ENCODE data around the gene TMPRSS5. TPM values are rescaled to one million over a fixed set of nuclear protein-coding genes. Genes with fewer than 3 reads are reported as not detected.

TMPRSS5 gene
- total and polyA plus RNA-seq, 10 donors, result 0.42 to 1.7 (median 0.71) TPM

DNA sequence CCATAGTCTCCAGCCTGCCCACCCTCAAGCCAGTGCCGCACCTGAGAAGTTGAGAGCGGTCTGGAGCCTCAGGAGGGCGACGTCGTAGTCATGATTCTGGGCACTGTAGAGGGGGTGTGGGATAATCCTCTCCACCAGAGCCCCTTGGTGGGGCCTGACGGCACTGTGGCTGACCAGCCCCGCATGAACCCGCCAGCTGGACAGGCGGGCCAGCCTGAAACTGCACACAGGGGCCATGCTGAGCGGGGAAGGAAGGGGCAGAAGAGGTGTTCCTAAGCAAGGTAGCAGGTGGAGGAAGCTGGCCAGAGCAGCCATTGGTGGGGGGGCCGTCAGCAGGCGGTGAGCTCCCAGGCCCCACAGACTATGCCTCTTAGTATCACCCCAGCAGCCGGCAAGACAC lies 13.1 kb downstream of the TMPRSS5 start:
- no peaks in the 10 kb centered on the region for H3K4me1 ChIP-seq
- no peak overlapping the region for H3K4me3 ChIP-seq
- no peak overlapping the region for H3K27ac ChIP-seq
- no peaks in the 10 kb centered on the region for H3K27me3 ChIP-seq (replicated peaks in 1 of 7)
- TF ChIP-seq POLR2A (IDR thresholded peaks at IDR 0.05) (no peak), POLR2AphosphoS5 (IDR thresholded peaks at IDR 0.05) (no peak)
- TF ChIP-seq, protein P1, sequence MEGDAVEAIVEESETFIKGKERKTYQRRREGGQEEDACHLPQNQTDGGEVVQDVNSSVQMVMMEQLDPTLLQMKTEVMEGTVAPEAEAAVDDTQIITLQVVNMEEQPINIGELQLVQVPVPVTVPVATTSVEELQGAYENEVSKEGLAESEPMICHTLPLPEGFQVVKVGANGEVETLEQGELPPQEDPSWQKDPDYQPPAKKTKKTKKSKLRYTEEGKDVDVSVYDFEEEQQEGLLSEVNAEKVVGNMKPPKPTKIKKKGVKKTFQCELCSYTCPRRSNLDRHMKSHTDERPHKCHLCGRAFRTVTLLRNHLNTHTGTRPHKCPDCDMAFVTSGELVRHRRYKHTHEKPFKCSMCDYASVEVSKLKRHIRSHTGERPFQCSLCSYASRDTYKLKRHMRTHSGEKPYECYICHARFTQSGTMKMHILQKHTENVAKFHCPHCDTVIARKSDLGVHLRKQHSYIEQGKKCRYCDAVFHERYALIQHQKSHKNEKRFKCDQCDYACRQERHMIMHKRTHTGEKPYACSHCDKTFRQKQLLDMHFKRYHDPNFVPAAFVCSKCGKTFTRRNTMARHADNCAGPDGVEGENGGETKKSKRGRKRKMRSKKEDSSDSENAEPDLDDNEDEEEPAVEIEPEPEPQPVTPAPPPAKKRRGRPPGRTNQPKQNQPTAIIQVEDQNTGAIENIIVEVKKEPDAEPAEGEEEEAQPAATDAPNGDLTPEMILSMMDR (IDR thresholded peaks at IDR 0.05 in 8 of 11, conservative IDR thresholded peaks at IDR 0.05 in 3 of 11), result no peak
- intact Hi-C loops (cut with DNase I; ENCODE audit: low total_unique reads), result no loop called here
- H3K36me3 ChIP-seq, result peaks cover 0 to 5% (median 0%) of the 10 kb centered on the region in 6 donors
- 91 to 94% (median 92%) methylated on average over 13 of the region's 13 CpGs for WGBS, 5 donors
- no peaks in the 10 kb centered on the region for H3K9me3 ChIP-seq
- no peak for DNase-seq

DNA sequence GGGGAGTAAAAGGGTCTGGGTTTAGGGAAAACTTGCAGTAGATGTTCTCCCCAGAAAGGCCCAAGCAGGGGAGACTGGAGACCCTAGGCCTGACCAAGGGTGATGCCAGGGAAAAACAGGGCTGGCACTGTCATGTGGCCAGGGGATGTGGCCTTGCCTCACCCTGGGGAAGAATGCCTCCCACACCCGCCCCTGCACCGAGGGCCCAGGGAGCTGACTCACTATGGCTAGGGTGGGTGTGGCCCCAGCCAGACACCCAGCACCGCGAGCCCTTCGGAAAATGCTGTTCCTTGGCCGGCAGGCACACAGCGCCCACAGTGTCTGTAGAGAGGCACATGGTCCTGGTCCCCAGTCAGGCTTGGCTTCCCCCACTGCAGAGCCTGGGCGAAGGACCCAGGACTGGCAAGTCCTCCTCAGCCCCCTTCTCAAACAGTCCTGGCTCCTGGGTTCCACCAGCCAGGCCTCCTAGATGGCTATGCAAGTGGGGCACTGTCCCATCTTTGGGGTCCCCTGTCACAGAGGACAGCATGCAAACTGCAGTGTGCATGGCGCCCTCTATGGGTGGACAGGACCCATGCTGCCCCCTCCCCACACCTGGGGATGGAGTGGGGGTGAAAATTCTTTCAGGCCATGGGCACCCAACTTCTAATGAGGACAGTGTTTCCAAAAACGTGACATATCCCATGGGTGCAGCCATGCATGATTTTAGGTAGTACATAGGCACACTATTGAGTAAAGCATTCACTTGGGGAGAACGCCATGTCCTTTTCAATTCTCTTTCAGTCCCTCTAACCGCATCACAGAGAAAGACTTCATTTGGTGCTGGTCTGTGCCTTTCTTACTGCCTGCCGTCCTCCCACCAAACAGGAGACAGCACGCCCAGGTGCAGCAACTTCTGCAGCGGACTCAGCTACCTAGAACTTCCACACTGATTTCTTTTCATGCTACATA lies 15.2 kb downstream of the TMPRSS5 start:
- intact Hi-C loops (cut with DNase I; ENCODE audit: low total_unique reads), result no loop called here
- whole genome bisulfite sequencing, 5 donors, result 77 to 88% (median 80%) methylated on average over 12 to 15 of the region's 15 CpGs
- no peaks in the 10 kb centered on the region for H3K4me1 ChIP-seq
- H3K27ac ChIP-seq, result no peak overlapping the region
- H3K9me3 ChIP-seq, result no peaks in the 10 kb centered on the region
- TF ChIP-seq, protein P1 (IDR thresholded peaks at IDR 0.05 in 8 of 11, conservative IDR thresholded peaks at IDR 0.05 in 3 of 11), result peak in 1 of 11 experiments; percentile 24
- TF ChIP-seq POLR2A (IDR thresholded peaks at IDR 0.05) (no peak), POLR2AphosphoS5 (IDR thresholded peaks at IDR 0.05) (no peak)
- H3K4me3 ChIP-seq, result no peak overlapping the region
- no peaks in the 10 kb centered on the region for H3K36me3 ChIP-seq
- H3K27me3 ChIP-seq (replicated peaks in 1 of 7), result no peaks in the 10 kb centered on the region
- DNase-seq, result no peak

DNA sequence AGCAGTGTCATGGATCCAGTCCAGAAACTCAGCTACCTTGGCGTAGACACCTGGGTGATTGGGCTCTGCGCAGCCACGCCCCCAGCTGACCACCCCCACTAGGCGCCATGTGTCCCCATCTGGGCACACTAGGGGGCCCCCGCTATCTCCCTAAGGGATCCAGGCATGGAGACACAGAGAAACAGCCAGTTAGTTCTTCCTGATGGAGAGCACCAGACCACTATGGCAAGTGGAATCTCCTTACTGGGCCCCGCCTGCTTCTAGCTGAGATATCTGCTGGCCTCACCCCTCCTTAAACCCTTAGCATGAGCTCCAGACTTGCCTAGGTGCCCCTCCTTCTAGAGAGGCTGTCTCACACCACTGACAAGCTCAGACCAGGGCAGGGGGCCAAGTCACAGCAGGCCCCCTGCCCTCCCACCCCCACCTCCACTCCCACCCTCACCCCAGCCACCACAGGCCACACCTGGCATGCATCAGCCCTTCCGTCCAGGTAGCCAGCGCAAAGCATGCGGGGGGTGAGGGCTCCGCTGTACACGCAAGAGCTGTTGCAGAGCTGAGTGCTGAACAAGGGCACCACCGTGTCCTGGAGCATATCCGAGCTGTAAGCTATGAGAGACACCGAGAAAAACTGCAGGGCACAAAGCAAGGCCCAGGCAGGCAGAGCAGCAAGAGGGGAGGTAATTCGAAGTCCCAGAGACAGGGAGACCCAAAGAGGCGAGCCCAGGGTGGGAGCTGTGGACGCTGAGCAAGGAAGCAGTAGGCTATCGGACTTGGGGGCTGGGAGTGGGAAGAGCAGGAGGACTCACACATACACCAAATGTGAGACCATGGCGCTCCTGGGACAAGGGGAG lies 16.1 kb downstream of the TMPRSS5 start:
- no peak for TF ChIP-seq POLR2AphosphoS5 (IDR thresholded peaks at IDR 0.05)
- TF ChIP-seq, protein P1 (IDR thresholded peaks at IDR 0.05 in 8 of 11, conservative IDR thresholded peaks at IDR 0.05 in 3 of 11), result no peak
- TF ChIP-seq POLR2A (IDR thresholded peaks at IDR 0.05), result no peak
- 88 to 94% (median 93%) methylated on average over 14 to 19 of the region's 19 CpGs for WGBS, 5 donors
- H3K36me3 ChIP-seq, result no peaks in the 10 kb centered on the region
- intact Hi-C loops (cut with DNase I; ENCODE audit: low total_unique reads), result no loop called here
- no peak for DNase-seq
- no peaks in the 10 kb centered on the region for H3K9me3 ChIP-seq
- no peak overlapping the region for H3K4me3 ChIP-seq
- no peak overlapping the region for H3K27ac ChIP-seq
- H3K27me3 ChIP-seq (replicated peaks in 1 of 7), result no peaks in the 10 kb centered on the region
- no peaks in the 10 kb centered on the region for H3K4me1 ChIP-seq

Measured in spleen (tissue), 11 donors.